HTR-8/SVneo (cell line): ENCODE results near the gene AGK.
"Not testable (repeated sequence)": the region's sequence is repeated elsewhere in the genome, so short reads cannot be mapped to it uniquely, and the experiment has no call there.

ENCODE experiments used
- DNase-seq: peaks from one replicate; pipeline ENCODE4 v3.0.0; 2011; ENCODE audit warnings: low spot score, mixed read lengths; ENCODE audit not compliant: insufficient read length
- FAIRE-seq: peaks from 2 replicates; lab custom pipeline; 2011; peaks lifted over from hg19 to GRCh38; lab: Jason Lieb, UNC

The AGK gene

GRCh38 chr7:141636053-141636452 lies 84.8 kb downstream of the AGK start:
- DNase-seq: no peak
- FAIRE-seq: no peak

- no peak for FAIRE-seq
- DNase-seq: no peak
Observed at GRCh38 chr7:141640239-141640840, 89.1 kb downstream of the AGK start.

GRCh38 chr7:141641876-141642275 lies 90.7 kb downstream of the AGK start:
- FAIRE-seq (no peak), DNase-seq (no peak)

GRCh38 chr7:141645188-141645587 lies 94.0 kb downstream of the AGK start:
- FAIRE-seq (no peak), DNase-seq (no peak)

GRCh38 chr7:141646826-141647480 lies 95.7 kb downstream of the AGK start:
- FAIRE-seq: no peak
- no peak for DNase-seq

GRCh38 chr7:141647701-141648100 lies 96.5 kb downstream of the AGK start:
- FAIRE-seq, DNase-seq: not testable (repeated sequence)

GRCh38 chr7:141648276-141649114 lies 97.3 kb downstream of the AGK start:
- DNase-seq: no peak
- FAIRE-seq: no peak

- DNase-seq: no peak
- FAIRE-seq: no peak
Observed at GRCh38 chr7:141649137-141649864, 98.1 kb downstream of the AGK start.

- FAIRE-seq (no peak), DNase-seq (peak; percentile 68)
Observed at GRCh38 chr7:141649865-141650634, 98.8 kb downstream of the AGK start.

- DNase-seq (no peak), FAIRE-seq (no peak)
Observed at GRCh38 chr7:141651417-141651816, 100.2 kb downstream of the AGK start.

- no peak for DNase-seq
- no peak for FAIRE-seq
Observed at GRCh38 chr7:141652691-141653090, 101.5 kb downstream of the AGK start.

GRCh38 chr7:141654551-141654950 lies 103.3 kb downstream of the AGK start:
- no peak for FAIRE-seq
- DNase-seq: peak; percentile 35

GRCh38 chr7:141659501-141659900 lies 108.3 kb downstream of the AGK start:
- FAIRE-seq: no peak

GRCh38 chr7:141660259-141660658 lies 109.0 kb downstream of the AGK start:
- FAIRE-seq: no peak
- DNase-seq: no peak

More at GRCh38 chr7:141659501-141659900, 108.3 kb downstream of the AGK start:
- no peak for DNase-seq

- FAIRE-seq (no peak), DNase-seq (no peak)
Observed at GRCh38 chr7:141663081-141663849, 112.1 kb downstream of the AGK start.

- DNase-seq: no peak
- no peak for FAIRE-seq
Observed at GRCh38 chr7:141664450-141664849, 113.2 kb downstream of the AGK start.

- no peak for DNase-seq
- no peak for FAIRE-seq
Observed at GRCh38 chr7:141665208-141666035, 114.2 kb downstream of the AGK start.

GRCh38 chr7:141666071-141666470 lies 114.9 kb downstream of the AGK start:
- no peak for DNase-seq
- FAIRE-seq: no peak
